Activated CD8-positive, alpha-beta T cell treated with anti-CD3 and anti-CD28 coated beads, Interleukin-2, amount 10 ng/mL, durations not matched to agents 7 days and 5 days (primary cell): Measurements from ENCODE around the gene DSC3. TPM values are rescaled to one million over a fixed set of nuclear protein-coding genes. Genes with fewer than 3 reads are reported as not detected.

Experiments
- ATAC-seq: fragments of 150-1000 bp; cut with Tn5 transposase; one replicate; pipeline ENCODE4 v1.10.0; 2021; ENCODE audit warnings: moderate library complexity
- CTCF ChIA-PET: fragments of 350-600 bp; sonication (Branson Sonifier 250); formaldehyde crosslinking; loops from one replicate; lab custom pipeline; 2021; ENCODE audit warnings: antibody characterized with exemption; lab: Charles Lee
- POLR2A ChIA-PET: fragments of 350-600 bp; sonication (Branson Sonifier 250); formaldehyde crosslinking; loops from one replicate; lab custom pipeline; 2021; ENCODE audit warnings: antibody characterized with exemption; lab: Charles Lee
- DNase-seq: peaks from one replicate; pipeline ENCODE4 v3.0.0-alpha.2; 2020
- H3K27ac Mint-ChIP-seq: one replicate; pipeline ENCODE4 v1.8.0; 2021; ENCODE audit warnings: mild to moderate bottlenecking, mixed read lengths
- H3K27me3 Mint-ChIP-seq: one replicate; pipeline ENCODE4 v1.8.0; 2021; ENCODE audit warnings: low read depth, mixed read lengths
- H3K36me3 Mint-ChIP-seq: one replicate; pipeline ENCODE4 v1.8.0; 2021; ENCODE audit warnings: low read depth, mixed read lengths
- H3K4me1 Mint-ChIP-seq: one replicate; pipeline ENCODE4 v1.8.0; 2021; ENCODE audit warnings: low read depth, mixed read lengths
- H3K4me3 Mint-ChIP-seq: one replicate; pipeline ENCODE4 v1.8.0; 2021; ENCODE audit warnings: mild to moderate bottlenecking, mixed read lengths
- H3K9me3 Mint-ChIP-seq: one replicate; pipeline ENCODE4 v1.8.0; 2022; ENCODE audit warnings: mixed read lengths; ENCODE audit not compliant: insufficient read depth
- total RNA-seq, 2 experiments: library from RNA; stranded (reverse); gene quantifications; one replicate each; pipeline ENCODE4 v1.2.3, GENCODE V29; 2021

The DSC3 gene
- total RNA-seq, 2 experiments from 2014 or later: not detected

GRCh38 chr18:31057917-31058316 lies 15.4 kb upstream of the DSC3 start:
- DNase-seq (no peak), ATAC-seq (no peak)
- Mint-ChIP-seq H3K9me3 (no peaks in the 10 kb centered on the region), H3K36me3 (no peaks in the 10 kb centered on the region), H3K27me3 (no peaks in the 10 kb centered on the region), H3K27ac (no peak overlapping the region), H3K4me3 (no peak overlapping the region), H3K4me1 (no peaks in the 10 kb centered on the region)
- POLR2A ChIA-PET: no interaction called here
- CTCF ChIA-PET: no interaction called here

GRCh38 chr18:31057051-31057450 lies 14.5 kb upstream of the DSC3 start:
- Mint-ChIP-seq H3K4me3 (no peak overlapping the region), H3K4me1 (no peaks in the 10 kb centered on the region), H3K27ac (no peak overlapping the region), H3K36me3 (no peaks in the 10 kb centered on the region), H3K27me3 (no peaks in the 10 kb centered on the region), H3K9me3 (no peaks in the 10 kb centered on the region)
- CTCF ChIA-PET: no interaction called here
- POLR2A ChIA-PET: no interaction called here
- ATAC-seq: no peak
- DNase-seq: no peak

GRCh38 chr18:31056296-31056695 lies 13.8 kb upstream of the DSC3 start:
- Mint-ChIP-seq H3K4me1 (no peaks in the 10 kb centered on the region), H3K36me3 (no peaks in the 10 kb centered on the region), H3K9me3 (no peaks in the 10 kb centered on the region), H3K27me3 (no peaks in the 10 kb centered on the region), H3K4me3 (no peak overlapping the region), H3K27ac (no peak overlapping the region)
- no peak for DNase-seq
- no peak for ATAC-seq
- ChIA-PET POLR2A (no interaction called here), CTCF (no interaction called here)

- Mint-ChIP-seq H3K36me3 (no peaks in the 10 kb centered on the region), H3K27ac (no peak overlapping the region), H3K9me3 (no peaks in the 10 kb centered on the region), H3K27me3 (no peaks in the 10 kb centered on the region), H3K4me3 (no peak overlapping the region), H3K4me1 (no peaks in the 10 kb centered on the region)
- DNase-seq (no peak), ATAC-seq (no peak)
- CTCF ChIA-PET: no interaction called here
- POLR2A ChIA-PET: no interaction called here
Observed at GRCh38 chr18:31050635-31051034, 8.1 kb upstream of the DSC3 start.

- ATAC-seq (no peak), DNase-seq (no peak)
- POLR2A ChIA-PET: no interaction called here
- Mint-ChIP-seq H3K27ac (no peak overlapping the region), H3K4me3 (no peak overlapping the region), H3K27me3 (peaks cover 3% of the 10 kb centered on the region), H3K36me3 (no peaks in the 10 kb centered on the region), H3K4me1 (no peaks in the 10 kb centered on the region), H3K9me3 (no peaks in the 10 kb centered on the region)
- CTCF ChIA-PET: no interaction called here
Observed at GRCh38 chr18:31049189-31049588, 6.6 kb upstream of the DSC3 start.

- ATAC-seq (no peak), DNase-seq (no peak)
- Mint-ChIP-seq H3K36me3 (peaks cover 3% of the 10 kb centered on the region), H3K4me3 (no peak overlapping the region), H3K27me3 (peaks cover 12% of the 10 kb centered on the region), H3K4me1 (no peaks in the 10 kb centered on the region), H3K27ac (no peak overlapping the region), H3K9me3 (peaks cover 2% of the 10 kb centered on the region)
- POLR2A ChIA-PET: no interaction called here
- CTCF ChIA-PET: no interaction called here
Observed at GRCh38 chr18:31048216-31048615, 5.7 kb upstream of the DSC3 start.

- Mint-ChIP-seq H3K36me3 (peaks cover 6% of the 10 kb centered on the region), H3K4me3 (no peak overlapping the region), H3K27ac (no peak overlapping the region), H3K9me3 (peaks cover 5% of the 10 kb centered on the region), H3K4me1 (peaks cover 3% of the 10 kb centered on the region), H3K27me3 (peaks cover 20% of the 10 kb centered on the region)
- DNase-seq: no peak
- ATAC-seq: no peak
- ChIA-PET POLR2A (no interaction called here), CTCF (no interaction called here)
Observed at GRCh38 chr18:31046916-31047315, 4.4 kb upstream of the DSC3 start.

GRCh38 chr18:31045599-31045998 lies 3.1 kb upstream of the DSC3 start:
- ATAC-seq (no peak), DNase-seq (no peak)
- Mint-ChIP-seq H3K27me3 (peaks cover 31% of the 10 kb centered on the region), H3K9me3 (peaks cover 5% of the 10 kb centered on the region), H3K27ac (no peak overlapping the region), H3K4me3 (no peak overlapping the region), H3K36me3 (peaks cover 6% of the 10 kb centered on the region), H3K4me1 (peaks cover 5% of the 10 kb centered on the region)
- ChIA-PET POLR2A (no interaction called here), CTCF (no interaction called here)

GRCh38 chr18:31044926-31045325 lies 2.4 kb upstream of the DSC3 start:
- Mint-ChIP-seq H3K27me3 (peaks cover 35% of the 10 kb centered on the region), H3K4me1 (peaks cover 5% of the 10 kb centered on the region), H3K9me3 (peaks cover 5% of the 10 kb centered on the region), H3K36me3 (peaks cover 6% of the 10 kb centered on the region), H3K27ac (no peak overlapping the region), H3K4me3 (no peak overlapping the region)
- DNase-seq (no peak), ATAC-seq (no peak)
- POLR2A ChIA-PET: no interaction called here
- CTCF ChIA-PET: no interaction called here

GRCh38 chr18:31043709-31044108 lies 1.2 kb upstream of the DSC3 start:
- no peak overlapping the region for H3K27ac Mint-ChIP-seq
- H3K36me3 Mint-ChIP-seq: peaks cover 6% of the 10 kb centered on the region
- POLR2A ChIA-PET: no interaction called here

GRCh38 chr18:31042084-31042405 lies 497 bp downstream of the DSC3 start:
- ChIA-PET POLR2A (no interaction called here), CTCF (no interaction called here)
- H3K36me3 Mint-ChIP-seq: peaks cover 6% of the 10 kb centered on the region
- DNase-seq (no peak), ATAC-seq (no peak)
- peaks cover 35% of the 10 kb centered on the region for H3K27me3 Mint-ChIP-seq
- H3K4me3 Mint-ChIP-seq: no peak overlapping the region
- H3K9me3 Mint-ChIP-seq: peaks cover 5% of the 10 kb centered on the region
- peaks cover 5% of the 10 kb centered on the region for H3K4me1 Mint-ChIP-seq
- no peak overlapping the region for H3K27ac Mint-ChIP-seq

More at GRCh38 chr18:31043709-31044108, 1.2 kb upstream of the DSC3 start:
- CTCF ChIA-PET: no interaction called here
- DNase-seq (no peak), ATAC-seq (no peak)
- Mint-ChIP-seq H3K9me3 (peaks cover 5% of the 10 kb centered on the region), H3K27me3 (peaks cover 35% of the 10 kb centered on the region), H3K4me1 (peaks cover 5% of the 10 kb centered on the region), H3K4me3 (no peak overlapping the region)

- POLR2A ChIA-PET: no interaction called here
- Mint-ChIP-seq H3K36me3 (peaks cover 6% of the 10 kb centered on the region), H3K27me3 (peaks cover 35% of the 10 kb centered on the region), H3K4me1 (peaks cover 5% of the 10 kb centered on the region), H3K4me3 (peak overlapping the region; percentile 8), H3K27ac (no peak overlapping the region), H3K9me3 (peaks cover 5% of the 10 kb centered on the region)
- no peak for ATAC-seq
- DNase-seq: no peak
- CTCF ChIA-PET: no interaction called here
Observed at GRCh38 chr18:31041271-31042083, 1.1 kb downstream of the DSC3 start.
